Measurements from ENCODE around the gene FCHSD2. TPM values are rescaled to one million over a fixed set of nuclear protein-coding genes. Genes with fewer than 3 reads are reported as not detected.
A peak's percentile ranks its signal among the peaks of the same experiment; 100 is the strongest.

FCHSD2 gene
- total RNA-seq, 1 experiment from 2014 or later = 7.1 TPM

DNA sequence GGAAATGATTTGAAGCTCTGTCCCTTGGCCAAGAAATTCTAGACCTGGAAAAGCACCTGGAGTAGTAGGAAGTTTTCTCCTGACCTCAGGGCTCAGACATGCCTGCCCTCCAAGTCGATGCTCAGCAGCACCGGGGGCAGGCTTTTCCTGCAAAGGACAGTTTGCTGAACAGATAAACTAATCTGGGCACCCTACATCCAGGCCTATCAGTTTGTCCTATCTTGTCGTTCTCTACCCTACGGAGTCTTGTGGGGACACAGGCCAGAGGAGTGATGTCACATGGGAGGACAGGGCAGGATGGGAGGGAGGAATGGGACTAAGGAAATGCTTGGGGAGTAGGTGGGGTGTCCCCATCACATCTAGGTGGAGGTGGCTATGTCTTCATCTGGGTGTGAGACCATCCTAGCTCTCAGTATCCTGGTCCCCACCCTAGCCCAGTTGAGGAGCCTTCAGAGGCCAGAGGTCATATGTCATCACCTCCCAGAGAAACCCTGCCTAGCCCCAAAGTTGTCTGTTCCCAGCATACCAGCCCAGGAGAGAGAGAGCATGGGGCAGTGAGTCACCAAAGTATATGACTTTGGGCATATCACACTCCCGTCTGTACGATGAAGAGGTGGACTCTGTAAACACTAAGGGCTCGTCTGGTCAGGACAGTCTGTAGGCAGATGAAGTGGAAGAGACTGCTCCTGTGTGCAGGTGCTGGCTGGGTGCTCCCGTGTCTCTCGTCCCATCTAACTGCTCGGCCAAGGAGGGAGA is 18.1 kb upstream of the FCHSD2 start:
- H3K4me3 ChIP-seq (ENCODE audit: low read length) = no peak overlapping the region
- no peak overlapping the region for H2AFZ ChIP-seq (ENCODE audit: low read length)
- H4K20me1 ChIP-seq (ENCODE audit: low read length) = no peaks in the 10 kb centered on the region
- H3K4me2 ChIP-seq (ENCODE audit: low read length) = no peak overlapping the region
- ChIA-PET POLR2A (ENCODE audit: unreplicated experiment) (no interaction called here), CTCF (interaction anchor here (0.6 kb wide), 1 partner anchor 64 kb away, joined by 3 read pairs; no protein-coding TSS in a partner anchor)
- no peak overlapping the region for H3K27ac ChIP-seq (ENCODE audit: low read length)
- H3K27me3 ChIP-seq (ENCODE audit: low read length) = no peaks in the 10 kb centered on the region
- H3K9me2 ChIP-seq (replicated peaks; ENCODE audit: low read length) = no peaks in the 10 kb centered on the region
- ATAC-seq = 0 out of 2 replicates have a peak, but pooled peaks have one; percentile 46
- no peaks in the 10 kb centered on the region for H3K36me3 ChIP-seq (ENCODE audit: low read depth, low read length)
- H3K79me2 ChIP-seq (ENCODE audit: low read length) = no peaks in the 10 kb centered on the region
- TF ChIP-seq EZH2 (IDR thresholded peaks at IDR 0.05; ENCODE audit: low read length, unreplicated experiment) (no peak), EZH2phosphoT487 (IDR thresholded peaks at IDR 0.05; ENCODE audit: borderline replicate concordance, low read length) (no peak), CTCF (conservative IDR thresholded peaks at IDR 0.05; ENCODE audit: low read depth, low read length) (no peak)
- intact Hi-C loops (cut with micrococcal nuclease) = no loop called here
- DNase-seq = no peak
- no peaks in the 10 kb centered on the region for H3F3A ChIP-seq (ENCODE audit: low read length, unreplicated experiment)
- H3K4me1 ChIP-seq (ENCODE audit: insufficient read depth, low read length) = no peaks in the 10 kb centered on the region
- no TSS peak for BruUV-seq (replicated peaks)
- H3K9ac ChIP-seq (ENCODE audit: low read length) = no peak overlapping the region
- H3K9me3 ChIP-seq (ENCODE audit: low read length) = no peaks in the 10 kb centered on the region

DNA sequence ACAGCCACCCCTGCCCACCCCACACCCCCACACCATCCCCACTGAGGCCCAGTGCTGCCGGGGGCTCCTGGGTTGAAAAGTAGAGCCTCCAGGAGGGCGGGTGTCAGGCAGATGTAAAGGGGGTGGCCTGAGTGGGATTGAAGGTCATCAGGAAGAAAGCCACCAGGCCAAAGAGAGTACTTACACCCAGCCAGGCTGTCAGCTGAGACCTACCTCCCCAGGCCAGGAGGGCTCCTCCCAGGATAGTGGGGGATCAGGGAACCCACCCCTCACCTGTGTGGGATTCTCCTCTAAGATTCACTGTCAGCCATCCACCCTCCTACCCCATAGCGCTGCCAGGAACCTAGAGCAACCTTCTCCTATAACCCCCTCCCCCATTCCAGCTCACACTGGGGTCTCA is 17.2 kb upstream of the FCHSD2 start:
- Histone ChIP-seq H2AFZ (ENCODE audit: low read length) (no peak overlapping the region), H3K27me3 (ENCODE audit: low read length) (no peaks in the 10 kb centered on the region), H3K9ac (ENCODE audit: low read length) (no peak overlapping the region), H3K4me2 (ENCODE audit: low read length) (no peak overlapping the region), H4K20me1 (ENCODE audit: low read length) (no peaks in the 10 kb centered on the region), H3K4me1 (ENCODE audit: insufficient read depth, low read length) (no peaks in the 10 kb centered on the region), H3K9me3 (ENCODE audit: low read length) (no peaks in the 10 kb centered on the region), H3K27ac (ENCODE audit: low read length) (no peak overlapping the region), H3K79me2 (ENCODE audit: low read length) (no peaks in the 10 kb centered on the region), H3F3A (ENCODE audit: low read length, unreplicated experiment) (no peaks in the 10 kb centered on the region), H3K9me2 (replicated peaks; ENCODE audit: low read length) (no peaks in the 10 kb centered on the region), H3K36me3 (ENCODE audit: low read depth, low read length) (no peaks in the 10 kb centered on the region), H3K4me3 (ENCODE audit: low read length) (no peak overlapping the region)
- TF ChIP-seq EZH2phosphoT487 (IDR thresholded peaks at IDR 0.05; ENCODE audit: borderline replicate concordance, low read length) = no peak
- no peak for TF ChIP-seq EZH2 (IDR thresholded peaks at IDR 0.05; ENCODE audit: low read length, unreplicated experiment)
- TF ChIP-seq CTCF (conservative IDR thresholded peaks at IDR 0.05; ENCODE audit: low read depth, low read length) = no peak
- no peak for ATAC-seq
- no peak for DNase-seq
- no TSS peak for BruUV-seq (replicated peaks)
- CTCF ChIA-PET = interaction anchor here (0.6 kb wide), 1 partner anchor 63 kb away, joined by 3 read pairs; no protein-coding TSS in a partner anchor
- intact Hi-C loops (cut with micrococcal nuclease) = no loop called here
- POLR2A ChIA-PET (ENCODE audit: unreplicated experiment) = no interaction called here
